ENCODE data around the gene BMP6.
"Not testable (repeated sequence)": the region's sequence is repeated elsewhere in the genome, so short reads cannot be mapped to it uniquely, and the experiment has no call there.

The BMP6 gene

DNA sequence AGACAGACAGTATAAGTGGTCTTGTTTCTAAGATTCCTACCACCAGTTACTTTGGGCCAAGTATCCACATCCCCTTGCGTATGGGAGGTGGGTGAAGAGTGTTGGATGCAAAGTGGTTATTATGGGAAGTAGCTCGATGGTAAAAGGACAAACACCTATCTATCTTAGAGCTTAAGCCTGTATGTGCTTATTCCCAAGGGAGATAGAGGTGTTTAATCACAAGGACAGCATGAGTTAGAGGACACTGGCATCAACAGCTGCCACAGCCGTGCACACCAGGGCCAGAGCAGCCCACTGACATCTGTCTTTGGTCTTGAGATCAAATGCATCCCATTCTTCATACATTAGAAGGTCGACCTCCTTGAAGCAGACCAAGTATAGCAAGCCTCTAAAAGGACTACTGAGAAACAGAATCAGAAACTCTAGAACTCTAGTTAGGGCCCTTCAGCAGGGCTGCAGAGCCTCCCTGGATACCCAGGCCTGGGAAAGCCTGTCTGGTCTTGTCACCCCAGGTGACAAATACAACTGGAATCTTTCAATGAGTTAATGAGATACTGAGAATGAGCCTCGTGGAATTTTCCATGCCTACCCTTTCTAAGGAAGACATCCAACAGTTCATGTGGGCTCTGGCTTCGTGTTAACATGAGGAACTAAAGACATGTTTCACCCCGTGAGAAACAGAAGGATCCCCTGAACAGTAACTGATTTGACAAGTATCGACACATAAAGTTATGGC lies 156.0 kb downstream of the BMP6 start:
- no peaks in the 10 kb centered on the region for H3K9me3 ChIP-seq (ENCODE audit: control insufficient read depth, insufficient read depth, low read length)
- no peak overlapping the region for H3K4me3 ChIP-seq (ENCODE audit: low read depth, low read length)
- H3K36me3 ChIP-seq (ENCODE audit: control insufficient read depth, insufficient read depth, low read length): peaks cover 34% of the 10 kb centered on the region
- no peaks in the 10 kb centered on the region for H3K27me3 ChIP-seq (ENCODE audit: control insufficient read depth, insufficient read depth, low read length)
- H3K9ac ChIP-seq (ENCODE audit: low read depth, low read length): no peak overlapping the region
- H3K4me1 ChIP-seq (ENCODE audit: control insufficient read depth, insufficient read depth, low read length): no peaks in the 10 kb centered on the region

DNA sequence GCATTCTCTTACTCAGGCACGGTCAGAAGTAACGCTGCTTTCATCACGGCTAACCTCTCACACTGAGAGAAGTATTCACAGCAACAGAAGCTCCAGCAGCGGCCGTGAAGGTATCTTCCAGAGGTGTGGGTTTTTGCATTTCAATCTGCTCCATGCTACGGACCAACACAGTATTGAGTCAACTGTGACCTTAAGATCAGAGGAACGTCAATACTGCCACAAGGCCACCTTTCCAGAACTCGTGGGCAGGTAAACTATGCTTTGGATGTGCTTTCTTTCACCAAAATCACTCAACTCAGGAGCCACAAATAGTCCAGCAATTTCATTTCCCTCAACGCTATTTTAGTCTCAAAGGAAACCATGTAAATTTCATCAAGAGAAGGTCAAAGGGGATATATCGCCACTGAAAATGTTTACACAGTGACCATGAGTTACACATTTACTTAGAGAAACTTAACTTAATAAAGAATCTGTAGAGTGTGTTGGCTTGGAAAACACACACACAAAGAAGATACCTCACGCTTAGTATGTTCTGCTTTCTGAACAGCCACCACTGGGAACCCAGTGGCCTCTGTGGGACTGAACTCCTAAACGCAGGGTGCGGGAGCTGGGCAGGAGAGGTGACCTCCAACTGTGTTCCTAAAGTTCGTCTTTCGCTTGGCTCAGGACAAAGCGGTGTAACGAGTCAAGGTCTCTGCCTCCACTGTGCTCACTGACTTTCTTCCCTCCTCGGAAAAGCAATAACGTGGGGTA lies 156.8 kb downstream of the BMP6 start:
- Histone ChIP-seq H3K9ac (ENCODE audit: low read depth, low read length) (no peak overlapping the region), H3K9me3 (ENCODE audit: control insufficient read depth, insufficient read depth, low read length) (no peaks in the 10 kb centered on the region), H3K4me3 (ENCODE audit: low read depth, low read length) (no peak overlapping the region), H3K4me1 (ENCODE audit: control insufficient read depth, insufficient read depth, low read length) (no peaks in the 10 kb centered on the region), H3K27me3 (ENCODE audit: control insufficient read depth, insufficient read depth, low read length) (no peaks in the 10 kb centered on the region), H3K36me3 (ENCODE audit: control insufficient read depth, insufficient read depth, low read length) (peaks cover 34% of the 10 kb centered on the region)

DNA sequence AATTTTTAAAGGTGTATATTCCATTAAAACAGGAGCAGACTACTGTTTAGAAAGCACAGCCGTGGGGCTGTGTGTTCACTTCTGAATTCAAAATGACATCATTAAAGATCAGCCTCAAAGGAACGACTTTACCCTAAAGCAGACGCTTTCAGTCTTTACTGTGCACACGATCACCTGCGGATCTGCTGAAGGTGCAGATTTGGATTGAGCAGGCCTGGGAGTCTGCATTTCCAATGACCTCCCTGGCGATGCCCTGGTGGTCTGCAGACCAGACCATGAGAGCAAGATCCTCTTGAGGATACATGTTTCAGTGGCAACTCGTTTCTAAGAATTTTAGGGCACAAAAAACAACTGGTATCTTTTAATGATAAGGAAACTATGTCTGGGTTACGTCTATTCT lies 157.5 kb downstream of the BMP6 start:
- no peaks in the 10 kb centered on the region for H3K27me3 ChIP-seq (ENCODE audit: control insufficient read depth, insufficient read depth, low read length)
- H3K4me1 ChIP-seq (ENCODE audit: control insufficient read depth, insufficient read depth, low read length): no peaks in the 10 kb centered on the region
- no peak overlapping the region for H3K9ac ChIP-seq (ENCODE audit: low read depth, low read length)
- H3K36me3 ChIP-seq (ENCODE audit: control insufficient read depth, insufficient read depth, low read length): peaks cover 39% of the 10 kb centered on the region
- no peaks in the 10 kb centered on the region for H3K9me3 ChIP-seq (ENCODE audit: control insufficient read depth, insufficient read depth, low read length)
- no peak overlapping the region for H3K4me3 ChIP-seq (ENCODE audit: low read depth, low read length)

DNA sequence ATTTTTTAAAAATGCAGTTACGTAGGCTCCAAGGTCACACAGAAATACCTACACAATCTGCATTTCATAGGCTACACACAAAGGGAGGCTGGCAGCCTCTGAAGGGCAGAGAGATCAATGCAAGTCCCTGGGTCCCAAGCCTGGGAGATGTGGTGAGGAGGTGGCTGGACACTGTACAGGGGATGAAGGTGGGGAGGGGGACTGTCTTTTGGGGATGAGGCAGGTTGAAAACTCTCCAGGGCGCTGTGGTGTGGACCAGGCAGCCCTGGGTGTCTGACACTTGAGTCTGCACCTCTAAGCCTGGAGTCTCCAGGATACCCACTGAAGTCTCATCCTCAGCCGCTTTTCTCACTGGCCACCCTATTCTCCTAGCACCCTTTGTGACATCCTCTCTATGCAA lies 160.2 kb downstream of the BMP6 start:
- Histone ChIP-seq H3K4me1 (ENCODE audit: control insufficient read depth, insufficient read depth, low read length) (no peaks in the 10 kb centered on the region), H3K4me3 (ENCODE audit: low read depth, low read length) (no peak overlapping the region), H3K27me3 (ENCODE audit: control insufficient read depth, insufficient read depth, low read length) (no peaks in the 10 kb centered on the region), H3K9ac (ENCODE audit: low read depth, low read length) (no peak overlapping the region), H3K36me3 (ENCODE audit: control insufficient read depth, insufficient read depth, low read length) (peaks cover 47% of the 10 kb centered on the region), H3K9me3 (ENCODE audit: control insufficient read depth, insufficient read depth, low read length) (no peaks in the 10 kb centered on the region)

DNA sequence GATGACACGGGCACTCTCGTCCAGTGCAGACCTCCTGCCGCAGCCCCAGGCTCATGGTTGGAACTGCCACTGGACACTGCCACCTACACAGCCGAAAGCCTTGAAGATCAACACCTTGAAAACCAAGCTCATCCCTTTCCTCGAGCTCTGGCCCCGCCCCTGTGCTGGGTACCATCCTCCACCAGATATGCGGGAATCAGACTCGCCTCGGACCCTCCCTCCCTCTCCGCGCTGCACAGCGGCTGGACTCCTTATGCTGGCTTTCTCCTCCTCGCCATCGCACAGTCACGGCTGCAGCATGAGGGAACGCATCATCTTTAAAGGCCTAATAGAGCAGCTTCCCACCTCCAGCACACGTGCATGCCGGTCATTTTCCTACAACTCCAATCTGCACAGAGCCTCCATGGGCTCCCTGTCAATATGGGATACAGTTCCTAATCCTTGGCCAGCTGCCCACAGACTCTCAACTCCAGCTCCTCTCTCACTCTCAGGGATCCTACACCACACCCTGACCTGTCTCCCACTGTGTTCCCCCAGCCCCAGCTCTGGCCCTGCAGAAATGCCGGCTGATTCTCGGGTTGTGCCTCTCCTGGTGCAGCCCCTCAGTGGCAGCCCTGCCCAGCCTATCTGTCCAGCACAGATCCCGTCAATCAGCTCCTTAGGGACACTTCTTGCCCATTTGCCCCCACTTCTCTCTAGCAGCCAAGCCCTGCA lies 161.5 kb downstream of the BMP6 start:
- Histone ChIP-seq H3K4me3 (ENCODE audit: low read depth, low read length) (no peak overlapping the region), H3K27me3 (ENCODE audit: control insufficient read depth, insufficient read depth, low read length) (no peaks in the 10 kb centered on the region), H3K9ac (ENCODE audit: low read depth, low read length) (no peak overlapping the region), H3K36me3 (ENCODE audit: control insufficient read depth, insufficient read depth, low read length) (peaks cover 49% of the 10 kb centered on the region), H3K9me3 (ENCODE audit: control insufficient read depth, insufficient read depth, low read length) (no peaks in the 10 kb centered on the region), H3K4me1 (ENCODE audit: control insufficient read depth, insufficient read depth, low read length) (no peaks in the 10 kb centered on the region)

DNA sequence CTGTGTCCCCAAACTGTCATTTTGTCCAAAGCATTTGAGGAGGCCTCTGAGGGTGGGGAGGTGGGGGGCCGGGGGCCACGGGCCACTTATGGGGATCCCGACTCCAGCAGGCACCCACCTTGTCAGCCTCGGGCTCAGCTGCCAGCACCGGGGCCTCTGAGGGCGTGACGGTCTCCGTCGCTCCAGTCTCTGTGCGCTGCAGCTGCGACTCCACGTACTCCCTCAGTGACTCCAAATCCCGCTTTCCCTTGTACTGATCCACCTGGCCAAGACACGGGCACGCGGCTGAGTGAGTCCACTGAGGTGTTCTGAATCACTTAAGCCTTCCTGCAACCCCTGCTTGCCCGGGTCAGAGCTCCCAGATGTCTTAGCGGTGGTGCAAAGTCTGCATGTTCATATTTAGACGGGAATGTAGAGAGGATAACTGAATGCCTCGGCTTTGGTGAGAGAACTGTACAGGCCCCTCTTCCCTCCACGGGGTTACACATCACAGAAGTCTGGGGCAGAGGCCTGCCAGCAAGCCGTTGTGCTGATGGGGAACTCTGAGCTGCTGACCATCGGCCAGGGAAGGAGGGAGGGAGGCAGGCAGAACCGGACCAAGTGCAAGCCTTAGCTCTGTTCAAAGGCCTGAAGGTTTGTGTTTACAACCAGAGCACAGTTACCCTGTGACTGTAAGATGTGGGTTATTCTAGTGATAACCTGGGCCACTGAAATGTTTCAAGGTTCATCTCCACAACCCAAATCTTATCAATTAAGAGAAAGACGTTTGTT lies 162.9 kb downstream of the BMP6 start:
- H3K4me3 ChIP-seq (ENCODE audit: low read depth, low read length): no peak overlapping the region
- H3K27me3 ChIP-seq (ENCODE audit: control insufficient read depth, insufficient read depth, low read length): no peaks in the 10 kb centered on the region
- no peak overlapping the region for H3K9ac ChIP-seq (ENCODE audit: low read depth, low read length)
- no peaks in the 10 kb centered on the region for H3K9me3 ChIP-seq (ENCODE audit: control insufficient read depth, insufficient read depth, low read length)
- no peaks in the 10 kb centered on the region for H3K4me1 ChIP-seq (ENCODE audit: control insufficient read depth, insufficient read depth, low read length)
- H3K36me3 ChIP-seq (ENCODE audit: control insufficient read depth, insufficient read depth, low read length): peaks cover 42% of the 10 kb centered on the region

DNA sequence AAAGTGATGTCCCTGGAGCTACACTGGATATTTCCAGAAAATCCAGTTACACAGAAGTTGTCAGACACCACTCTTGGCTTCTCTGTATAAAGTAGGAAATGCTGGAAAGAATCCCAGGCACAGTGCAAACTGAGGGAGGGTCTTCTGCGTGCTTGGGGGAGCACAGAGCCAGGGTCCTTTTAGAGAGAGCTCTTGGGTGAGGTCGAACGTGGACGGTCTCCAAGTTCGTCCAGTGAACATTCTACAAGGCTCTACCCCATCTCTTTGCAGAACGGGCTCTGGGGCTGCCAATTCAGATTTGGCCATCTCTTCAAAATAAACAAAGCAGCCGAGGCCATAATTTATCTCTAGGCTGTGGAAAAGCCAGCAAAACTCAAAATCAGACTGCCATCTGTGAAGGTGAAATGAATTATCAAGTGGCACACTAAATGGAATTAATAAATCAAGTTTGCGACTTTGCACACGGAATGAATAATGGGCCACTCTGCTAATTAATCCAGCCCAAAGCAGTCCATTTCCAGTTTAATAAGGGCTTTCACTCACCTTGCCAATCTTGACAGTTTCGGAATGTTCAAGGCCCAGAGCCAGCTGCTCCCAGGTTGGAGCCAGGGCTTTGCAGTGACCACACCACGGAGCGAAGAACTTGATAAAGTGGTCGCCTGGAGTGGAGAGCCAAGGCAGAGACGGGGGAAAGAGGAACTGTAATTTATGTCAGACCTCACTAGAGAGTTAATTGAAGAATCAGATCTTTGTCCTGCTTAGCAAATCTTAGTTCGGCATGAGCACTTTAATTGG lies 165.4 kb downstream of the BMP6 start:
- Histone ChIP-seq H3K9me3 (ENCODE audit: control insufficient read depth, insufficient read depth, low read length) (no peaks in the 10 kb centered on the region), H3K4me1 (ENCODE audit: control insufficient read depth, insufficient read depth, low read length) (no peaks in the 10 kb centered on the region), H3K9ac (ENCODE audit: low read depth, low read length) (no peak overlapping the region), H3K27me3 (ENCODE audit: control insufficient read depth, insufficient read depth, low read length) (no peaks in the 10 kb centered on the region), H3K36me3 (ENCODE audit: control insufficient read depth, insufficient read depth, low read length) (peaks cover 51% of the 10 kb centered on the region), H3K4me3 (ENCODE audit: low read depth, low read length) (no peak overlapping the region)

DNA sequence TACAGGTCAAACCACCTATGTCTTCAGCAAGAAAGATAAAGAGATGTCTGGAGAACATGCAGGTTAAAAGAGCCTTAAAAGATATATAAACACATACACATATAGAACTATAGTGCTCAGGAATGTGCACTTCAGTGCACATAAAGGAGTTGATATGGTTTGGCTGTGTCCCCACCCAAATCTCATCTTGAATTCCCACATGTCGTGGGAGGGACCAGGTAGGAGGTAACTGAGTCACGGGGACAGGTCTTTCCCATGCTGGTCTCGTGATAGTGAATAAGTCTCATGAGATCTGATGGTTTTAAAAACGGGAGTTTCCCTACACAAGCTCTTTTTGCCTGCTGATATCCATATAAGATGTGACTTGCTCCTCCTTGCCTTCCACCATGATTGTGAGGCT lies 166.5 kb downstream of the BMP6 start:
- H3K9me3 ChIP-seq (ENCODE audit: control insufficient read depth, insufficient read depth, low read length); H3K9ac ChIP-seq (ENCODE audit: low read depth, low read length); H3K4me3 ChIP-seq (ENCODE audit: low read depth, low read length); H3K27me3 ChIP-seq (ENCODE audit: control insufficient read depth, insufficient read depth, low read length); H3K4me1 ChIP-seq (ENCODE audit: control insufficient read depth, insufficient read depth, low read length): not testable (repeated sequence)
- H3K36me3 ChIP-seq (ENCODE audit: control insufficient read depth, insufficient read depth, low read length): peaks cover 50% of the 10 kb centered on the region

DNA sequence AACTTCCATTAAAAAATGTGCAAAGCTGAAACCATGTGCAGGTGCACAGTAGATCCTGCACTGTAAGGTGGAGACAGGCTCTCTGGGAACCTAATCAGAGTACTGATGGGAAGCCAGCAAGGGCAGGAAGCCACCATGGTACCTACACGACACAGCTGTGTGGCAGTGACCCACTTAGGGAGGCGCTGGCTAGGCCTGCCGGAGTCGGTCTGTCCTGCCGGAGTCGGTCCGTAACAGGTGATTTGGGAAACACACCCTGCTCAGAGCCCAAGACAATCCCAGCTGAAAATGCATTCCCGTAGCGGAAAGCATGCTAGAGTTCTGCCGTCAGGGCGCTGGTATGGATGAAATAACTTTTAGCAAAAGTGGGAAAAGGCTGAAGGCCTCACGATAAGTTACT lies 167.4 kb downstream of the BMP6 start:
- Histone ChIP-seq H3K27me3 (ENCODE audit: control insufficient read depth, insufficient read depth, low read length) (no peaks in the 10 kb centered on the region), H3K36me3 (ENCODE audit: control insufficient read depth, insufficient read depth, low read length) (peaks cover 50% of the 10 kb centered on the region), H3K4me1 (ENCODE audit: control insufficient read depth, insufficient read depth, low read length) (no peaks in the 10 kb centered on the region), H3K4me3 (ENCODE audit: low read depth, low read length) (no peak overlapping the region), H3K9ac (ENCODE audit: low read depth, low read length) (no peak overlapping the region), H3K9me3 (ENCODE audit: control insufficient read depth, insufficient read depth, low read length) (no peaks in the 10 kb centered on the region)

DNA sequence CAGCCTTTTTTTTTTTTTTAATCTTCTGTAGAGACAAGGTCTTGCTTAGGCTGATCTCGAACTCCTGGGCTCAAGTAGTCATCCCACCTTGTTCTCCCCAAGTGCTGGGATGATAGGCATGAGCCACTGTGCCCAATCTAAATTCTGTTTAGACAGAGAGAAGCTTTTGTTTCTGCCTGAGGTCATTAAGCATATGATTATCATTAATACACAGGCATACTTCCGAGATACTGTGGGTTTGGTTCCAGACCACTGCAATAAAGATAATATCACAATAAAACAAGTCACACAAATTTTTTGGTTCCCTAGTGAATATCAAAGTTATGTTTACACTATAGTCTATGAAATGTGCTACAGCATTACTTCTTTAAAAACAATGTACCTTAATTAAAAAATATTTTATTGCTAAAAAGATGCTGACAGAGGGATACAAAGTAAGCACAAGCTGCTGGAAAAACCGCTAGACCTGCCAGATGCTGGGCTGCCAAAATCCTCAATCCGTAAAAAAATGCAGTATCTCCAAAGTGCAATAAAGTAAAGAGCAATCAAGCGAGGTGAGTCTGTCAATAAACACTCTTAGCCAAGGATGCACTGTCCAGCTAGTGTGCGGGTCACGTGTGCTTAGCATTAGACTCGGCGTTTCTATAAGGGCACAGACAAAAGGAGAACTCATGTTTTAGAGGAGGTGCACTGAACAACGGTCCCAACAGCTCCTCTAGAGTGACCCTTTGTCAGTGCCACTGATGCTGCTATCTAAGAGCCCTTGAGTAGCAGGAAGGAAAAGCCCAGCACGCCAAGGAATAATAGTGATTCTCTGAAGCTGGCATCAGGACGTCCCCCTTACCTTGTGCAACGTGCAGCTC lies 168.6 kb downstream of the BMP6 start:
- H3K36me3 ChIP-seq (ENCODE audit: control insufficient read depth, insufficient read depth, low read length): peaks cover 56% of the 10 kb centered on the region
- H3K4me3 ChIP-seq (ENCODE audit: low read depth, low read length): no peak overlapping the region
- H3K4me1 ChIP-seq (ENCODE audit: control insufficient read depth, insufficient read depth, low read length): no peaks in the 10 kb centered on the region
- no peaks in the 10 kb centered on the region for H3K27me3 ChIP-seq (ENCODE audit: control insufficient read depth, insufficient read depth, low read length)
- no peaks in the 10 kb centered on the region for H3K9me3 ChIP-seq (ENCODE audit: control insufficient read depth, insufficient read depth, low read length)
- no peak overlapping the region for H3K9ac ChIP-seq (ENCODE audit: low read depth, low read length)

All from iPS-15b (cell line).